Measurements from ENCODE around the gene ITPR1. TPM values are rescaled to one million over a fixed set of nuclear protein-coding genes. Genes with fewer than 3 reads are reported as not detected.
A peak's percentile ranks its signal among the peaks of the same experiment; 100 is the strongest.

Gene ITPR1
- polyA plus RNA-seq, 1 donor: 12.7 TPM

- no peak for DNase-seq
- Histone ChIP-seq H3K36me3 (ENCODE audit: control insufficient read depth, insufficient read depth, low read length) (peaks cover 3% of the 10 kb centered on the region), H3K27ac (ENCODE audit: low read length) (no peak overlapping the region), H3K9me3 (ENCODE audit: control insufficient read depth, low read depth, low read length) (peaks cover 13% of the 10 kb centered on the region), H3K4me1 (ENCODE audit: control insufficient read depth, insufficient read depth, low read length) (peaks cover 6% of the 10 kb centered on the region), H3K4me3 (ENCODE audit: low read length) (no peak overlapping the region), H3K27me3 (ENCODE audit: control insufficient read depth, insufficient read depth, low read length) (no peaks in the 10 kb centered on the region)
- WGBS (ENCODE audit: insufficient coverage, low lambda C conversion rate): 100% methylated on average over 1 of the region's 2 CpGs
These were observed 324.0 kb downstream of the ITPR1 start for GRCh38 chr3:4817128-4817527.

- Histone ChIP-seq H3K36me3 (ENCODE audit: control insufficient read depth, insufficient read depth, low read length) (peaks cover 3% of the 10 kb centered on the region), H3K4me1 (ENCODE audit: control insufficient read depth, insufficient read depth, low read length) (peaks cover 6% of the 10 kb centered on the region), H3K27ac (ENCODE audit: low read length) (no peak overlapping the region), H3K27me3 (ENCODE audit: control insufficient read depth, insufficient read depth, low read length) (no peaks in the 10 kb centered on the region), H3K9me3 (ENCODE audit: control insufficient read depth, low read depth, low read length) (peaks cover 13% of the 10 kb centered on the region), H3K4me3 (ENCODE audit: low read length) (no peak overlapping the region)
- DNase-seq: no peak
- WGBS (ENCODE audit: insufficient coverage, low lambda C conversion rate): 93% methylated on average over 3 of the region's 13 CpGs
These were observed 325.0 kb downstream of the ITPR1 start for GRCh38 chr3:4818164-4818563.

- no peak overlapping the region for H3K4me3 ChIP-seq (ENCODE audit: low read length)
- 40% methylated on average over 2 of the region's 12 CpGs for WGBS (ENCODE audit: insufficient coverage, low lambda C conversion rate)
- no peaks in the 10 kb centered on the region for H3K27me3 ChIP-seq (ENCODE audit: control insufficient read depth, insufficient read depth, low read length)
- H3K9me3 ChIP-seq (ENCODE audit: control insufficient read depth, low read depth, low read length): peaks cover 13% of the 10 kb centered on the region
- peaks cover 3% of the 10 kb centered on the region for H3K36me3 ChIP-seq (ENCODE audit: control insufficient read depth, insufficient read depth, low read length)
- DNase-seq: peak in 1 of 2 donors; percentile 48
- peaks cover 7% of the 10 kb centered on the region for H3K4me1 ChIP-seq (ENCODE audit: control insufficient read depth, insufficient read depth, low read length)
- H3K27ac ChIP-seq (ENCODE audit: low read length): no peak overlapping the region
These were observed 326.0 kb downstream of the ITPR1 start for GRCh38 chr3:4818986-4819693.

GRCh38 chr3:4819746-4820145 is 326.6 kb downstream of the ITPR1 start:
- Histone ChIP-seq H3K27ac (ENCODE audit: low read length) (no peak overlapping the region), H3K9me3 (ENCODE audit: control insufficient read depth, low read depth, low read length) (peaks cover 13% of the 10 kb centered on the region), H3K4me1 (ENCODE audit: control insufficient read depth, insufficient read depth, low read length) (peaks cover 13% of the 10 kb centered on the region), H3K36me3 (ENCODE audit: control insufficient read depth, insufficient read depth, low read length) (peaks cover 1% of the 10 kb centered on the region), H3K4me3 (ENCODE audit: low read length) (no peak overlapping the region), H3K27me3 (ENCODE audit: control insufficient read depth, insufficient read depth, low read length) (no peaks in the 10 kb centered on the region)
- DNase-seq: no peak
- no CpG with 5 or more reads among the region's 3 CpGs for WGBS (ENCODE audit: insufficient coverage, low lambda C conversion rate)

GRCh38 chr3:4820296-4821121 is 327.4 kb downstream of the ITPR1 start:
- H3K27me3 ChIP-seq (ENCODE audit: control insufficient read depth, insufficient read depth, low read length): no peaks in the 10 kb centered on the region
- H3K4me3 ChIP-seq (ENCODE audit: low read length): no peak overlapping the region
- DNase-seq: no peak
- peaks cover 19% of the 10 kb centered on the region for H3K4me1 ChIP-seq (ENCODE audit: control insufficient read depth, insufficient read depth, low read length)
- peaks cover 13% of the 10 kb centered on the region for H3K9me3 ChIP-seq (ENCODE audit: control insufficient read depth, low read depth, low read length)
- WGBS (ENCODE audit: insufficient coverage, low lambda C conversion rate): 100% methylated on average over 1 of the region's 17 CpGs
- H3K36me3 ChIP-seq (ENCODE audit: control insufficient read depth, insufficient read depth, low read length): no peaks in the 10 kb centered on the region
- H3K27ac ChIP-seq (ENCODE audit: low read length): no peak overlapping the region

- no peak overlapping the region for H3K4me3 ChIP-seq (ENCODE audit: low read length)
- peaks cover 9% of the 10 kb centered on the region for H3K9me3 ChIP-seq (ENCODE audit: control insufficient read depth, low read depth, low read length)
- no peak overlapping the region for H3K27ac ChIP-seq (ENCODE audit: low read length)
- H3K27me3 ChIP-seq (ENCODE audit: control insufficient read depth, insufficient read depth, low read length): no peaks in the 10 kb centered on the region
- peaks cover 28% of the 10 kb centered on the region for H3K4me1 ChIP-seq (ENCODE audit: control insufficient read depth, insufficient read depth, low read length)
- no CpG with 5 or more reads among the region's 2 CpGs for WGBS (ENCODE audit: insufficient coverage, low lambda C conversion rate)
- DNase-seq: no peak
- H3K36me3 ChIP-seq (ENCODE audit: control insufficient read depth, insufficient read depth, low read length): no peaks in the 10 kb centered on the region
These were observed 328.2 kb downstream of the ITPR1 start for GRCh38 chr3:4821338-4821737.

GRCh38 chr3:4821975-4822374 is 328.8 kb downstream of the ITPR1 start:
- peaks cover 5% of the 10 kb centered on the region for H3K9me3 ChIP-seq (ENCODE audit: control insufficient read depth, low read depth, low read length)
- no peak for DNase-seq
- 100% methylated on average over 1 of the region's 11 CpGs for WGBS (ENCODE audit: insufficient coverage, low lambda C conversion rate)
- no peak overlapping the region for H3K27ac ChIP-seq (ENCODE audit: low read length)
- H3K27me3 ChIP-seq (ENCODE audit: control insufficient read depth, insufficient read depth, low read length): no peaks in the 10 kb centered on the region
- H3K4me1 ChIP-seq (ENCODE audit: control insufficient read depth, insufficient read depth, low read length): peaks cover 33% of the 10 kb centered on the region
- H3K36me3 ChIP-seq (ENCODE audit: control insufficient read depth, insufficient read depth, low read length): no peaks in the 10 kb centered on the region
- no peak overlapping the region for H3K4me3 ChIP-seq (ENCODE audit: low read length)

- Histone ChIP-seq H3K4me3 (ENCODE audit: low read length) (no peak overlapping the region), H3K36me3 (ENCODE audit: control insufficient read depth, insufficient read depth, low read length) (no peaks in the 10 kb centered on the region), H3K27me3 (ENCODE audit: control insufficient read depth, insufficient read depth, low read length) (no peaks in the 10 kb centered on the region), H3K27ac (ENCODE audit: low read length) (no peak overlapping the region), H3K9me3 (ENCODE audit: control insufficient read depth, low read depth, low read length) (no peaks in the 10 kb centered on the region), H3K4me1 (ENCODE audit: control insufficient read depth, insufficient read depth, low read length) (peaks cover 37% of the 10 kb centered on the region)
- WGBS (ENCODE audit: insufficient coverage, low lambda C conversion rate): no CpG with 5 or more reads among the region's 6 CpGs
- no peak for DNase-seq
These were observed 329.4 kb downstream of the ITPR1 start for GRCh38 chr3:4822568-4822967.

- Histone ChIP-seq H3K4me3 (ENCODE audit: low read length) (no peak overlapping the region), H3K4me1 (ENCODE audit: control insufficient read depth, insufficient read depth, low read length) (peaks cover 37% of the 10 kb centered on the region), H3K36me3 (ENCODE audit: control insufficient read depth, insufficient read depth, low read length) (no peaks in the 10 kb centered on the region), H3K27me3 (ENCODE audit: control insufficient read depth, insufficient read depth, low read length) (no peaks in the 10 kb centered on the region), H3K27ac (ENCODE audit: low read length) (no peak overlapping the region), H3K9me3 (ENCODE audit: control insufficient read depth, low read depth, low read length) (no peaks in the 10 kb centered on the region)
- no peak for DNase-seq
- WGBS (ENCODE audit: insufficient coverage, low lambda C conversion rate): 100% methylated on average over 1 of the region's 1 CpG
These were observed 330.2 kb downstream of the ITPR1 start for GRCh38 chr3:4823385-4823784.

GRCh38 chr3:4823986-4824925 is 331.1 kb downstream of the ITPR1 start:
- Histone ChIP-seq H3K27ac (ENCODE audit: low read length) (peak overlapping the region; percentile 13), H3K4me3 (ENCODE audit: low read length) (no peak overlapping the region), H3K27me3 (ENCODE audit: control insufficient read depth, insufficient read depth, low read length) (no peaks in the 10 kb centered on the region), H3K36me3 (ENCODE audit: control insufficient read depth, insufficient read depth, low read length) (no peaks in the 10 kb centered on the region), H3K4me1 (ENCODE audit: control insufficient read depth, insufficient read depth, low read length) (peaks cover 34% of the 10 kb centered on the region), H3K9me3 (ENCODE audit: control insufficient read depth, low read depth, low read length) (no peaks in the 10 kb centered on the region)
- DNase-seq: no peak
- WGBS (ENCODE audit: insufficient coverage, low lambda C conversion rate): no CpG with 5 or more reads among the region's 26 CpGs

Data from large intestine (tissue), 3 donors.